ENCODE measurements around the gene DPP9.

GRCh38 chr19:4687396-4687795 is 36.2 kb downstream of the DPP9 start:
- TF ChIP-seq CTCF (IDR thresholded peaks at IDR 0.05) = no peak
- TF ChIP-seq EZH2phosphoT487 (IDR thresholded peaks at IDR 0.05) = no peak
- TF ChIP-seq EZH2 (IDR thresholded peaks at IDR 0.05) = no peak

All from neural progenitor cell (in vitro differentiated cells).